OCI-LY7 (cell line): ENCODE measurements around the gene TRIM61. TPM values are rescaled to one million over a fixed set of nuclear protein-coding genes. Genes with fewer than 3 reads are reported as not detected.

Source experiments
- BruUV-seq: library from RNA; stranded (reverse); fragments of 400-500 nt; replicated peaks from 2 replicates; lab custom pipeline; 2021; lab: Mats Ljungman, UMichigan
- CTCF ChIA-PET: fragments of 300-600 bp; sonication (Branson Sonifier 250); formaldehyde crosslinking; loops from one replicate; lab custom pipeline; 2022; ENCODE audit warnings: antibody characterized with exemption; ENCODE audit not compliant: unreplicated experiment; lab: Charles Lee
- POLR2A ChIA-PET: fragments of 300-600 bp; sonication (Branson Sonifier 250); formaldehyde crosslinking; loops from one replicate; lab custom pipeline; 2022; ENCODE audit warnings: antibody characterized with exemption; lab: Charles Lee
- DNase-seq: peaks from one replicate; pipeline ENCODE4 v3.0.0-alpha.2; 2015; ENCODE audit warnings: low spot score
- H2AFZ ChIP-seq: fragments of 200-600 bp; sonication (generic), shearing (Covaris generic); 2 replicates; pipeline ENCODE4 v1.6.1; 2014; ENCODE audit warnings: mild to moderate bottlenecking, antibody characterized with exemption, low read length, moderate library complexity
- H3K27ac ChIP-seq: fragments of 200-600 bp; sonication (generic); 2 replicates; pipeline ENCODE4 v1.5.1; 2014; ENCODE audit warnings: mixed run types, low read depth, mild to moderate bottlenecking, moderate library complexity, low read length, inconsistent platforms; ENCODE audit not compliant: poor library complexity, severe bottlenecking
- H3K36me3 ChIP-seq: fragments of 200-600 bp; sonication (generic); 2 replicates; pipeline ENCODE4 v1.6.1; 2014; ENCODE audit warnings: mild to moderate bottlenecking, antibody characterized with exemption, low read length, moderate library complexity, mixed read lengths; ENCODE audit not compliant: insufficient read depth
- H3K4me1 ChIP-seq: fragments of 200-600 bp; sonication (generic); 2 replicates; pipeline ENCODE4 v1.5.1; 2014; ENCODE audit warnings: mild to moderate bottlenecking, low read length; ENCODE audit not compliant: insufficient read depth, poor library complexity, severe bottlenecking
- H3K4me2 ChIP-seq: fragments of 200-600 bp; sonication (generic); 2 replicates; pipeline ENCODE4 v1.6.1; 2014; ENCODE audit warnings: mild to moderate bottlenecking, low read length
- H3K4me3 ChIP-seq: fragments of 200-600 bp; sonication (generic); 2 replicates; pipeline ENCODE4 v1.5.1; 2014; ENCODE audit warnings: mild to moderate bottlenecking, low read depth, low read length; ENCODE audit not compliant: poor library complexity, severe bottlenecking
- H3K79me2 ChIP-seq: fragments of 200-600 bp; sonication (generic); 2 replicates; pipeline ENCODE4 v1.6.1; 2016; ENCODE audit warnings: low read depth, mild to moderate bottlenecking, low read length, moderate library complexity, mixed read lengths; ENCODE audit not compliant: insufficient read depth
- H3K9me2 ChIP-seq: fragments of 200-600 bp; sonication (generic); 2 replicates; pipeline ENCODE4 v1.6.1; 2016; ENCODE audit warnings: mild to moderate bottlenecking, low read length, mixed read lengths; ENCODE audit not compliant: insufficient read depth
- H3K9me3 ChIP-seq: fragments of 200-600 bp; sonication (generic); 2 replicates; pipeline ENCODE4 v1.6.1; 2014; ENCODE audit warnings: mild to moderate bottlenecking, mixed run types, low read length, mixed read lengths
- H4K20me1 ChIP-seq: fragments of 200-600 bp; sonication (generic); 2 replicates; pipeline ENCODE4 v1.6.1; 2014; ENCODE audit warnings: mild to moderate bottlenecking, antibody characterized with exemption, low read length, moderate library complexity, mixed read lengths; ENCODE audit not compliant: insufficient read depth
- CTCF ChIP-seq: fragments of 200-600 bp; sonication (generic); conservative IDR thresholded peaks from 2 replicates; pipeline ENCODE4 v1.5.1; 2014; ENCODE audit warnings: mild to moderate bottlenecking, antibody characterized with exemption, low read length, moderate library complexity, mixed read lengths
- EZH2phosphoT487 ChIP-seq: fragments of 200-600 bp; sonication (generic); IDR thresholded peaks from 2 replicates; pipeline ENCODE4 v1.6.1; 2018; ENCODE audit warnings: low read depth, borderline replicate concordance, mild to moderate bottlenecking, mixed run types, antibody characterized with exemption, low read length, moderate library complexity, mixed read lengths
- intact Hi-C: fragments of 100-400 bp; cut with micrococcal nuclease; formaldehyde crosslinking; loops from one replicate; pipeline ENCODE4 v1.10.0; 2022; ENCODE audit not compliant: unreplicated experiment
- total RNA-seq, 2 experiments: library from RNA; depleted of rRNA in 1 of 2; stranded (reverse); fragments of >200 nt in 1 of 2; shearing (Covaris generic) in 1 of 2; gene quantifications; 2 replicates each; pipeline ENCODE4 v1.2.3, GENCODE V29; 2014 to 2022

Gene TRIM61
- total RNA-seq, 2 experiments from 2014 or later = 3.1 to 5.2 TPM

GRCh38 chr4:164956766-164957643 is 20.5 kb downstream of the TRIM61 start:
- Histone ChIP-seq H3K27ac (peak overlapping the region; percentile 56), H3K9me3 (no peaks in the 10 kb centered on the region), H3K4me3 (peak overlapping the region; percentile 86), H3K9me2 (no peaks in the 10 kb centered on the region), H3K79me2 (peaks cover 19% of the 10 kb centered on the region; the same call in 1 of the 2 replicates), H3K36me3 (0 out of 2 replicates have a peak, but pooled peaks cover 4% of the 10 kb centered on the region), H4K20me1 (no peaks in the 10 kb centered on the region), H2AFZ (peak overlapping the region; percentile 99), H3K4me2 (peak overlapping the region; percentile 91), H3K4me1 (peaks cover 35% of the 10 kb centered on the region)
- no TSS peak for BruUV-seq
- intact Hi-C loops = loop anchor here (5.0 to 10.0 kb wide), 3 partner anchors 155 to 1292 kb away; partner anchors contain the start of genes KLHL2 and TMEM192
- ChIA-PET POLR2A (interaction anchor here (0.7 to 3.7 kb wide), 12 partner anchors 7 to 358 kb away, joined by 3 to 39 read pairs (median 5); partner anchors contain the start of gene TRIM61), CTCF (interaction anchor here (1.0 kb wide), 1 partner anchor 21 kb away, joined by 3 read pairs; no protein-coding TSS in a partner anchor)
- TF ChIP-seq CTCF (peak; percentile 24; the same call in 1 of the 2 replicates), EZH2phosphoT487 (no peak)
- peak; percentile 93 for DNase-seq

- ChIA-PET POLR2A (interaction anchor here (0.7 to 3.7 kb wide), 6 partner anchors 7 to 177 kb away, joined by 4 to 39 read pairs (median 8); partner anchors contain the start of gene TRIM61), CTCF (interaction anchor here (0.7 kb wide), 1 partner anchor 8 kb away, joined by 3 read pairs; no protein-coding TSS in a partner anchor)
Measured at GRCh38 chr4:164955107-164955805, 22.2 kb downstream of the TRIM61 start.

More at GRCh38 chr4:164955107-164955805, 22.2 kb downstream of the TRIM61 start:
- no peak for TF ChIP-seq CTCF
- no peak for TF ChIP-seq EZH2phosphoT487
- H3K36me3 ChIP-seq = 0 out of 2 replicates have a peak, but pooled peaks cover 4% of the 10 kb centered on the region
- H2AFZ ChIP-seq = peak overlapping the region; percentile 99; the same call in 1 of the 2 replicates
- H3K9me3 ChIP-seq = no peaks in the 10 kb centered on the region
- H3K79me2 ChIP-seq = peaks cover 19% of the 10 kb centered on the region; the same call in 1 of the 2 replicates
- peaks cover 35% of the 10 kb centered on the region for H3K4me1 ChIP-seq
- DNase-seq = no peak
- H3K4me2 ChIP-seq = no peak overlapping the region
- no TSS peak for BruUV-seq
- no peaks in the 10 kb centered on the region for H4K20me1 ChIP-seq
- intact Hi-C loops = loop anchor here (5.0 to 10.0 kb wide), 3 partner anchors 157 to 1290 kb away; partner anchors contain the start of genes KLHL2 and TMEM192
- no peak overlapping the region for H3K4me3 ChIP-seq
- H3K9me2 ChIP-seq = no peaks in the 10 kb centered on the region
- H3K27ac ChIP-seq = no peak overlapping the region
